Fibroblast of the aortic adventitia (primary cell): ENCODE measurements around the gene SLC51A. TPM values are rescaled to one million over a fixed set of nuclear protein-coding genes. Genes with fewer than 3 reads are reported as not detected.

Experiments
- DNase-seq: peaks from one replicate; pipeline ENCODE4 v3.0.0-alpha.2; 2010; ENCODE audit warnings: low read depth
- H3K4me3 ChIP-seq: 2 replicates; pipeline ENCODE4 v1.5.1; 2011; ENCODE audit warnings: low read depth, mild to moderate bottlenecking, control low read depth, low read length, moderate library complexity
- total RNA-seq: library from RNA; depleted of rRNA; stranded (reverse); fragments of >200 nt; gene quantifications from 2 replicates; pipeline ENCODE4 v1.2.3, GENCODE V29; 2012; ENCODE audit warnings: low replicate concordance
- TF ChIP-seq, protein P1 (sequence below): IDR thresholded peaks from 2 replicates; pipeline ENCODE4 v1.5.1; 2011; ENCODE audit warnings: mild to moderate bottlenecking, low read length, control low read depth, inconsistent platforms; ENCODE audit not compliant: insufficient read depth

The SLC51A gene
- total RNA-seq, 1 donor: not detected

DNA sequence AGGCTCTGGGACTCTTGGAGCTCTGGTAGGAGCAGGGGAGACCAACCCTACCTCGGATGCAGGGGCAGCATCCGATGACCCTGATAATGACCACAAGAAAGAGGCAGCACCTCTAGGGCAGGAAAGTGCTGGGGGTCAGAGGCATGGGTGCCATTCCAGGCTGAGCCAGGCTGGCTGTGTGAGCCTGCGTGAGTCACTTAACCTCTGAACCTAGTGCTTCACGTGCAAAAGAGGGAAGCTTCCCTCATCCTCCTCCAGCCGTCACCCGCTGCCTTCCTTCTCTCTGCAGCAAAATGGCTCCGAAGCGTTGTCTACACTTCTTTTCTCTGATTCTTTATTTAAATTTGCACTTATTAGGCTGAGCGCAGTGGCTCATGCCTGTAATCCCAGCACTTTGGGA lies 40.6 kb upstream of the SLC51A start:
- TF ChIP-seq, protein P1, sequence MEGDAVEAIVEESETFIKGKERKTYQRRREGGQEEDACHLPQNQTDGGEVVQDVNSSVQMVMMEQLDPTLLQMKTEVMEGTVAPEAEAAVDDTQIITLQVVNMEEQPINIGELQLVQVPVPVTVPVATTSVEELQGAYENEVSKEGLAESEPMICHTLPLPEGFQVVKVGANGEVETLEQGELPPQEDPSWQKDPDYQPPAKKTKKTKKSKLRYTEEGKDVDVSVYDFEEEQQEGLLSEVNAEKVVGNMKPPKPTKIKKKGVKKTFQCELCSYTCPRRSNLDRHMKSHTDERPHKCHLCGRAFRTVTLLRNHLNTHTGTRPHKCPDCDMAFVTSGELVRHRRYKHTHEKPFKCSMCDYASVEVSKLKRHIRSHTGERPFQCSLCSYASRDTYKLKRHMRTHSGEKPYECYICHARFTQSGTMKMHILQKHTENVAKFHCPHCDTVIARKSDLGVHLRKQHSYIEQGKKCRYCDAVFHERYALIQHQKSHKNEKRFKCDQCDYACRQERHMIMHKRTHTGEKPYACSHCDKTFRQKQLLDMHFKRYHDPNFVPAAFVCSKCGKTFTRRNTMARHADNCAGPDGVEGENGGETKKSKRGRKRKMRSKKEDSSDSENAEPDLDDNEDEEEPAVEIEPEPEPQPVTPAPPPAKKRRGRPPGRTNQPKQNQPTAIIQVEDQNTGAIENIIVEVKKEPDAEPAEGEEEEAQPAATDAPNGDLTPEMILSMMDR: no peak
- H3K4me3 ChIP-seq: no peak overlapping the region
- no peak for DNase-seq

DNA sequence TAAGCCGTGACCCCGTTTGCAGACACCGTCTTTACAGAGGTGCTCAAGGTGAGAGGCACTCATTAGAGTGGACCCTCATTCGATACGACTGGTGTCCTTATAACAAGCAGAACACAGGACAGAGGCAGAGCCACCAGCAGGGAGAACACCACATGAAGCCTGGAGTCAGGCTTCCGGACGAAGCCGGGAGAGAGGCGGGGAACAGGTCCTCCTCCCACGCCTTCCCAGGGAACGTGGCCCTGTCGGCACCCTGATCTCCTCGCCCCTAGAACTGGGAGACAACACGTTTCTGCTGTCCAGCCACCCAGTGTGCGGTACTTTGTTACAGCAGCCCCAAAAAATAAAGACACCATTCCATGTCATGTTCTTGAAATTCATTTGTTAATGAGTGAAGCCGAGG lies 38.8 kb upstream of the SLC51A start:
- H3K4me3 ChIP-seq: no peak overlapping the region
- TF ChIP-seq, protein P1: no peak
- DNase-seq: no peak

DNA sequence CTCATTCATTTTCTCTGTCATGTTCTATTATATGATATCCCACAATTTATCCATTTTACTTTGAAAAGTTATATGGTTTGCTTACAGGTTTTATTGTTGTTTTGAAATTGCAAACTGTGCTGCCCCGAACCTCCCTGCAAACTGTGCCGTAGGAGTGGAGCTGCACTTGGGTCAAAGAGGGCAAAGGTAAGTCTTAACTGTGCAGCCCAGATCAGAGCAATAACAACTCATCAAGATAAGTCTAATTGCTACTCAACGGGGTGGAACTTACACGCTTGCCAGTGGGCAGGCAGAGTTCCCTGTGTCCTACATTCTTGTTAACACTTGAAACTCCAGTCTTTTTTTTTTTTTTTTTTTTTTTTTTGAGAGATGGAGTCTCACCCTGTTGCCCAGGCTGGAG lies 38.4 kb upstream of the SLC51A start:
- H3K4me3 ChIP-seq: no peak overlapping the region
- TF ChIP-seq, protein P1: no peak
- no peak for DNase-seq

DNA sequence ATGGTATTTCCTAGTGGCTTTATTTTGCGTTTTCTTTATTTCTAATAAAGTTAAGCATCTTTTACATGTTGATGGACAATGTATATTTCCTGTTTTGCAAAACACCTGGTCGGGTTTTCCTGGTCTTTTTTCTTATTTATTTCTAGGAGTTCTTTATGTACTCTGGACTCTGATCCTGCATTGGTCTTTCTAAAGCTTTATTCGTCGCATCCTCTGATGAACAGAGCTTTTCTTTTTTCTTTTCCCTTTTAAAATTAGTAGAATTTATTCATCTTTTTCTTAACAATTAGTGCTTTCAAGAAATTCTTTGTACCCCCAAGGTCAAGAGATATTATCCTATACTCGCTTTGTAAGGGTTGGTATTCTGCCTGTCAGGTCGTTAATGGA lies 37.3 kb upstream of the SLC51A start:
- TF ChIP-seq, protein P1: no peak
- no peak overlapping the region for H3K4me3 ChIP-seq
- DNase-seq: no peak

DNA sequence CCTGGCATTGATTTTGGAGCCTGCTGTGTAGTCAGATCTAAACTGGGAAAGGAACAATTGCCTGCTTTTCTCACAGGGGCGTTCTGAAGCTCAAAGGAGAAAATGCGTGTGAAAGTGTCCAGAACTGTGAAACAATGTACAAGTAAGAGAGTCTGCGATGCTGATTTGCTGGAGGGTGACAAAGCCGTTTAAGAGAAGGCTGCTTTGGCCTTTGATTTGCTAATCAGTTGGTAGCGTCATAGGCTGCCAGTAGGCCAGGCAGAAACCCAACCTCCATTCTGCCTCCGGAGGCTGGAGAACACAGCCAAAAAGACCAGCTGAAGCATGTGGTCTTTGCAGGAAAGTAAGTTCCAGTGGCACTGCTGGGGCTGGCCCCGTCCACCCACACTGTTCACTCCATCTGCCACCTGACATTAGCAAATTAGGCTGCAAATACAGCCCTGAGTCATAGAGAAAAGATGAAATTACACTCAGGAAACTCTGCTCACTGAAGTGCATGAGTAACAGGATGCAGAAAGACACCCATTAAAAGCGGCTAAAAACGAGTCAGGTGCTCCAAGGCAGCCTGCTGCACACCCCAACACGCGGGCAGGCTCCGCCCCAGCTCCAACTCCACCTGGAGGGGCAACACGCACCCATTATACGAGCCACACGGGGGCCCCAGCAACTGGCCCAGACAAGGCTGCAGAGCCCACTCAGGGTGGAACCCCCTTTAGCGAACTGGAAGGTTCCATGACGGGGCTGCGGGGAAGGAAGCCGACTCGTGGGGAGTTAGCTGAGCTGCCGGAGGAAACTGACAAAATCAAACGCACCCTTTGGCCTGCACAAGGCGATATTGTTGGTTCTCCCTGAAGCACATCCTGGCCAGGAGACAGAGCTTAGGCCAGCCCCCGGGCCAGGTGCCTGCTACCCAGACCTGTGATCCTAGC lies 36.7 kb upstream of the SLC51A start:
- H3K4me3 ChIP-seq: no peak overlapping the region
- DNase-seq: peak; percentile 75
- TF ChIP-seq, protein P1: no peak

DNA sequence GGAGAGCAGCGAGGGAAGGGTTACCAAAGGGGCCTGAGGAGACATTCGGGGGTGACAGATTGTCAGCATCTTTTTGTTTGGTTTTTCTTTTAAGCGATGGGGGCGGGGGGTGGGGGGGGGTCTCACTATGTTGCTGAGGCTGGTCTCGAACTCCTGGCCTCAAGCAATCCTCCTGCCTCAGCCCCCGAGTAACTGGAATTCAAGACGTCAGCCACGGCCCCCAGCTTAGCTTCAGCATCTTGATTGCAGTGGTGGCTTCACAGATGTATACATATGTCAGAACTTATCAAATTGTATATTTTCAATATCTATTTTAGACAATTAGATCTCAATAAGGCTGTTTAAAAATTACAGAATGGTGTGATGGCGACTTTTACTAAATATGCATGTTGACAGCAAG lies 36.0 kb upstream of the SLC51A start:
- TF ChIP-seq, protein P1: no peak
- no peak overlapping the region for H3K4me3 ChIP-seq
- no peak for DNase-seq
